AG04449 (cell line): ENCODE data around the gene CDC42BPA.

Experiments
- CTCF ChIA-PET: fragments of 350-600 bp; formaldehyde crosslinking; extraction: SDS; loops from one replicate; lab custom pipeline; 2021; ENCODE audit warnings: antibody characterized with exemption; lab: Yijun Ruan, JAX
- POLR2A ChIA-PET: fragments of 400-600, 350-600 bp; formaldehyde crosslinking; extraction: SDS; loops from one replicate; lab custom pipeline; 2020; ENCODE audit warnings: antibody characterized with exemption, inconsistent platforms; lab: Yijun Ruan, JAX
- DNase-seq: peaks from one replicate; pipeline ENCODE4 v3.0.0-alpha.2; 2010; ENCODE audit warnings: low read depth, low spot score
- H3K4me3 ChIP-seq: 2 replicates; pipeline ENCODE4 v1.5.1; 2011; ENCODE audit warnings: low read depth, mild to moderate bottlenecking, control low read depth, low read length
- CTCF ChIP-seq: IDR thresholded peaks from one replicate; pipeline ENCODE4 v1.5.1; 2011; ENCODE audit warnings: mild to moderate bottlenecking, moderate library complexity, low read length, control low read depth, inconsistent platforms; ENCODE audit not compliant: insufficient read depth; ENCODE audit errors: missing control alignments

CDC42BPA gene

GRCh38 chr1:227032396-227032795, 285.9 kb downstream of the CDC42BPA start:
- CTCF ChIA-PET, result no interaction called here
- DNase-seq, result no peak
- TF ChIP-seq CTCF, result no peak
- H3K4me3 ChIP-seq, result no peak overlapping the region
- POLR2A ChIA-PET, result no interaction called here

- ChIA-PET POLR2A (no interaction called here), CTCF (interaction anchor here (1.2 kb wide), 1 partner anchor 424 kb away, joined by 3 read pairs; no protein-coding TSS in a partner anchor)
- no peak for TF ChIP-seq CTCF
- no peak for DNase-seq
- no peak overlapping the region for H3K4me3 ChIP-seq
Measured at GRCh38 chr1:227016990-227017389, 301.3 kb downstream of the CDC42BPA start.

- ChIA-PET POLR2A (no interaction called here), CTCF (interaction anchor here (1.0 kb wide), 1 partner anchor 376 kb away, joined by 3 read pairs; no protein-coding TSS in a partner anchor)
- DNase-seq, result no peak
- H3K4me3 ChIP-seq, result no peak overlapping the region
- TF ChIP-seq CTCF, result no peak
Measured at GRCh38 chr1:227010645-227011044, 307.6 kb downstream of the CDC42BPA start.

GRCh38 chr1:227009937-227010336, 308.4 kb downstream of the CDC42BPA start:
- ChIA-PET POLR2A (no interaction called here), CTCF (no interaction called here)
- no peak for DNase-seq
- TF ChIP-seq CTCF, result no peak
- no peak overlapping the region for H3K4me3 ChIP-seq

- no peak overlapping the region for H3K4me3 ChIP-seq
- ChIA-PET CTCF (no interaction called here), POLR2A (no interaction called here)
- DNase-seq, result no peak
- no peak for TF ChIP-seq CTCF
Measured at GRCh38 chr1:227006226-227006796, 312.0 kb downstream of the CDC42BPA start.

- no peak for TF ChIP-seq CTCF
- CTCF ChIA-PET, result interaction anchor here (1.5 kb wide), 1 partner anchor 9 kb away, joined by 3 read pairs; no protein-coding TSS in a partner anchor
- POLR2A ChIA-PET, result no interaction called here
- no peak for DNase-seq
- H3K4me3 ChIP-seq, result no peak overlapping the region
Measured at GRCh38 chr1:227004796-227005195, 313.5 kb downstream of the CDC42BPA start.
